Activated B cell treated with CpG ODN at 0.5 μM for 24 hours (primary cell): ENCODE data around the gene SLC44A4. TPM values are rescaled to one million over a fixed set of nuclear protein-coding genes. Genes with fewer than 3 reads are reported as not detected.

Experiments
- ATAC-seq: fragments of 200-7000 bp; cut with Tn5 transposase; one replicate; pipeline ENCODE4 v1.10.0; 2021; ENCODE audit warnings: low read depth, mild to moderate bottlenecking, moderate library complexity
- CTCF ChIA-PET: fragments of 350-600 bp; sonication (Branson Sonifier 250); formaldehyde crosslinking; loops from one replicate; lab custom pipeline; 2021; ENCODE audit warnings: antibody characterized with exemption; lab: Charles Lee
- POLR2A ChIA-PET: fragments of 350-600 bp; sonication (Branson Sonifier 250); formaldehyde crosslinking; loops from one replicate; lab custom pipeline; 2021; ENCODE audit warnings: antibody characterized with exemption; lab: Charles Lee
- DNase-seq: peaks from one replicate; pipeline ENCODE4 v3.0.0; 2022
- H3K27ac Mint-ChIP-seq: one replicate; pipeline ENCODE4 v1.8.0; 2020; ENCODE audit warnings: mixed read lengths
- H3K27me3 Mint-ChIP-seq: one replicate; pipeline ENCODE4 v1.8.0; 2021; ENCODE audit warnings: mixed read lengths
- H3K36me3 Mint-ChIP-seq: one replicate; pipeline ENCODE4 v1.8.0; 2021; ENCODE audit warnings: low read depth, mixed read lengths
- H3K4me1 Mint-ChIP-seq: one replicate; pipeline ENCODE4 v1.8.0; 2021; ENCODE audit warnings: mixed read lengths
- H3K4me3 Mint-ChIP-seq: one replicate; pipeline ENCODE4 v1.8.0; 2020; ENCODE audit warnings: mild to moderate bottlenecking, mixed read lengths
- H3K9me3 Mint-ChIP-seq: one replicate; pipeline ENCODE4 v1.8.0; 2020; ENCODE audit warnings: mixed read lengths
- CTCF ChIP-seq: fragments of 200-600 bp; IDR thresholded peaks from one replicate; pipeline ENCODE4 v1.8.0; 2022; ENCODE audit warnings: antibody characterized with exemption, mild to moderate bottlenecking
- intact Hi-C: fragments of 100-400 bp; cut with micrococcal nuclease; formaldehyde crosslinking; loops from one replicate; pipeline ENCODE4 v1.15.1; 2024
- total RNA-seq: library from RNA; stranded (reverse); gene quantifications from 2 replicates; pipeline ENCODE4 v1.2.3, GENCODE V29; 2022

The SLC44A4 gene
- total RNA-seq, 1 donor from 2014 or later, result not detected

GRCh38 chr6:31879901-31880300 lies 1.1 kb upstream of the SLC44A4 start:
- ChIA-PET CTCF (no interaction called here), POLR2A (no interaction called here)
- no peak for TF ChIP-seq CTCF
- intact Hi-C loops, result no loop called here
- Mint-ChIP-seq H3K4me1 (no peaks in the 10 kb centered on the region), H3K9me3 (no peaks in the 10 kb centered on the region), H3K27me3 (no peaks in the 10 kb centered on the region), H3K4me3 (no peak overlapping the region), H3K36me3 (peaks cover 52% of the 10 kb centered on the region), H3K27ac (no peak overlapping the region)
- DNase-seq, result no peak
- ATAC-seq, result no peak

DNA sequence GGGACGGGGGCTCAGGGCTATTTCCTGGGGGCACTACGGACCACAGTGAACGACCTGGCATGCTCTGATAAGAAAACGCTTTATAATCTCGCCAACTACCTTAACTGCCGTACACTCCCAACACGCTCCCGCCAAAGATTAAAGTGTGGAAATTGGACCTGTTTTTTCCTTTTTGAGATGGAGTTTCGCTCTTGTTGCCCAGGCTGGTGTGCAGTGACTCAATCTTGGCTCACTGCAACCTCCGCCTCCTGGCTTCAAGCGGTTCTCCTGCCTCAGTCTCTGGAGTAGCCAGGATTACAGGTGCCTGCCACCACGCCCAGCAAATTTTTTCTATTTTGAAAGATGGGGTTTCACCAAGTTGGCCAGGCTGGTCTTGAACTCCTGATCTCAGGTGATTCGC lies 346 bp upstream of the SLC44A4 start:
- no peak for DNase-seq
- Mint-ChIP-seq H3K4me1 (no peaks in the 10 kb centered on the region), H3K36me3 (peaks cover 46% of the 10 kb centered on the region), H3K4me3 (no peak overlapping the region), H3K27me3 (no peaks in the 10 kb centered on the region), H3K27ac (no peak overlapping the region), H3K9me3 (no peaks in the 10 kb centered on the region)
- intact Hi-C loops, result no loop called here
- ATAC-seq, result no peak
- TF ChIP-seq CTCF, result no peak
- CTCF ChIA-PET, result no interaction called here
- POLR2A ChIA-PET, result no interaction called here

DNA sequence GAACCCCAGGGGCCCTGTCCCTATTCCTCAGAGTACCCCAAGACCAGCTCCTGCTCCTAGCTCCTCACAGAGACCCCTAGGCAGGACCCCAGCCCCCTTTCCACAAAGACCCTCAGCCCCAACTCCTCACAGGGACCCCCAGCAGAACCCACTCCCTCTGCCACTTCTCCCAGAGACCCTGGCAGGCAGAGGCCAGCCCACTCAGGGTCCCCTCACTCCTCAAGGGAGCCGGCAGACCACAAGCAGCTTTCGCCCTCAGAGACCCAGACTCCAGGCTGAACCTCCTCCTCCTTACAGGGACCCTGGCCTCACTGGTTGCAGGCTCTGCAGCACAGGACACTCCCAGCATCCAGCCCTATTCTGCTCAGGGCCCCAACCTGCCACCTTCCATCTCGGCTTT lies 575 bp downstream of the SLC44A4 start:
- ATAC-seq (no peak), DNase-seq (no peak)
- H3K4me3 Mint-ChIP-seq, result no peak overlapping the region
- no peaks in the 10 kb centered on the region for H3K9me3 Mint-ChIP-seq
- ChIA-PET CTCF (no interaction called here), POLR2A (interaction anchor here (0.6 kb wide), 1 partner anchor 45 kb away, joined by 3 read pairs; no protein-coding TSS in a partner anchor)
- intact Hi-C loops, result no loop called here
- H3K27me3 Mint-ChIP-seq, result no peaks in the 10 kb centered on the region
- peaks cover 36% of the 10 kb centered on the region for H3K36me3 Mint-ChIP-seq
- H3K4me1 Mint-ChIP-seq, result no peaks in the 10 kb centered on the region
- TF ChIP-seq CTCF, result no peak
- H3K27ac Mint-ChIP-seq, result no peak overlapping the region

DNA sequence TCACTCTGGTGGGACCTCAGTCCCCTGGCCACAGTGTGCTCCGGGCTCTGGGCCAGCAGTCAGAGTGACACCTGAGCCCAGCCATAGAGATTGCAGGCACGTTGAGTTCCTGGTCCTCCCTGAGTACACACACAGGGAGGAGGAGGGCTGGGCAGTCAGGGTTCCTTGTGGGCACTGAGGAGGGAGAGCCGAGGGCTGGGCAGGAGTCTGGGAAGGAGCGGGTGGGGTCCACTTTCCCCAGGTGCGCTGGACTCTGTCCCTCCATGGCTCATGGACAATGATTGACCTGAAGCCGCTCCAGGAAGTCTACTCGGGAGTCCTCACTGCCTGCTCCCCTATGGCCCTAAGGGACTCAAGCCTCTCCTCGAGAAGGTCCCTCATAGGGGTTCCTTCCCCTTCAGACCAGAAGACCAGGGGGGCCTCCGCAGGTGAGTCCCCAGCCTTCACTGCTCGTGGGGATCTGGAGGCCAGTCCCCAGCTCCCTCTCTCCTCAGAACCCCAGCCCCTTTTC lies 1.1 kb downstream of the SLC44A4 start:
- Mint-ChIP-seq H3K4me1 (no peaks in the 10 kb centered on the region), H3K27ac (no peak overlapping the region), H3K27me3 (no peaks in the 10 kb centered on the region), H3K36me3 (peaks cover 31% of the 10 kb centered on the region), H3K4me3 (no peak overlapping the region), H3K9me3 (no peaks in the 10 kb centered on the region)
- ChIA-PET CTCF (no interaction called here), POLR2A (no interaction called here)
- no peak for ATAC-seq
- intact Hi-C loops, result no loop called here
- no peak for TF ChIP-seq CTCF
- DNase-seq, result no peak

DNA sequence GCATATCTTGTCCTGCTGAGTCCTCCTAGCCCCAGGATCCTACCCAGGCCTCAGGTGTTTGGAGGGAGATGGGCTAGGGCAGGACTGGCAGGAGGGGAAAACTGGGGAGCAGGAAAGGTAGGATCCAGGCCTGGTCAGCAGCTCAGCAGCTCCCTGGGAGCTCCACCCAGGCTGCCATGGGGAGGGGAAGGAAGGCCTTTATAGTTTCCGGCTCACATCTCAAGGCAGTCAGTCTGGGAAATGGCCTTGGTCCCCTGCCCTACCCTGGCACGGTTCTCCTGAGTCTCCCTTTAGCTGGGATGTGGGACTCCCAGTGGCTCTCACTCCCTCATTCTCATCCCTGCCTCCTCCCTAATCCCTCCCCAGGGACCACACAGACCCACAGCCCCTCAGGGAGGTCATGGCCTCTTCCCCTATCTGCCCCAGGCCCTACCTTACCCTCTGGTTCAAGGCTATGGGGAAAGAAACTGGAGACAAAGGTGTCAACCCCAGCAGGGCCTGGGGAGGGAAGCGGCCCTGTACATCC lies 1.6 kb downstream of the SLC44A4 start:
- intact Hi-C loops, result no loop called here
- no peaks in the 10 kb centered on the region for H3K27me3 Mint-ChIP-seq
- no peak overlapping the region for H3K4me3 Mint-ChIP-seq
- no peaks in the 10 kb centered on the region for H3K9me3 Mint-ChIP-seq
- peaks cover 26% of the 10 kb centered on the region for H3K36me3 Mint-ChIP-seq
- H3K27ac Mint-ChIP-seq, result no peak overlapping the region
- no peaks in the 10 kb centered on the region for H3K4me1 Mint-ChIP-seq
- CTCF ChIA-PET, result no interaction called here
- no peak for TF ChIP-seq CTCF
- ATAC-seq (no peak), DNase-seq (no peak)
- POLR2A ChIA-PET, result no interaction called here
